Suppressor macrophage (primary cell): ENCODE results near the gene VSTM5.

Experiments used
- DNase-seq, 4 experiments: peaks; one replicate each; pipeline ENCODE4 v3.0.0-alpha.2; 2020 to 2022

The VSTM5 gene

GRCh38 chr11:93842034-93842433, 8.4 kb downstream of the VSTM5 start:
- DNase-seq = no peak

GRCh38 chr11:93841446-93841845, 9.0 kb downstream of the VSTM5 start:
- DNase-seq = no peak

GRCh38 chr11:93840981-93841380, 9.4 kb downstream of the VSTM5 start:
- no peak for DNase-seq

GRCh38 chr11:93840180-93840579, 10.2 kb downstream of the VSTM5 start:
- DNase-seq = no peak

GRCh38 chr11:93838967-93839366, 11.5 kb downstream of the VSTM5 start:
- no peak for DNase-seq

GRCh38 chr11:93832780-93833179, 17.6 kb downstream of the VSTM5 start:
- no peak for DNase-seq

GRCh38 chr11:93831343-93832127, 18.9 kb downstream of the VSTM5 start:
- DNase-seq = no peak

GRCh38 chr11:93829598-93829997, 20.8 kb downstream of the VSTM5 start:
- DNase-seq = no peak

- no peak for DNase-seq
Measured at GRCh38 chr11:93827363-93827762, 23.1 kb downstream of the VSTM5 start.

- no peak for DNase-seq
Measured at GRCh38 chr11:93823210-93823609, 27.2 kb downstream of the VSTM5 start.

- DNase-seq = no peak
Measured at GRCh38 chr11:93822359-93822758, 28.1 kb downstream of the VSTM5 start.

- DNase-seq = no peak
Measured at GRCh38 chr11:93821617-93822016, 28.8 kb downstream of the VSTM5 start.

- no peak for DNase-seq
Measured at GRCh38 chr11:93820847-93821246, 29.6 kb downstream of the VSTM5 start.

GRCh38 chr11:93819966-93820695, 30.3 kb downstream of the VSTM5 start:
- DNase-seq = no peak

- DNase-seq = no peak
Measured at GRCh38 chr11:93817426-93818348, 32.7 kb downstream of the VSTM5 start.

- DNase-seq = no peak
Measured at GRCh38 chr11:93814966-93815633, 35.3 kb downstream of the VSTM5 start.

GRCh38 chr11:93813974-93814373, 36.4 kb downstream of the VSTM5 start:
- no peak for DNase-seq

GRCh38 chr11:93807980-93808379, 42.4 kb downstream of the VSTM5 start:
- DNase-seq = no peak

GRCh38 chr11:93804879-93805278, 45.5 kb downstream of the VSTM5 start:
- no peak for DNase-seq

- DNase-seq = no peak
Measured at GRCh38 chr11:93801366-93801765, 49.1 kb downstream of the VSTM5 start.

GRCh38 chr11:93796441-93797231, 53.8 kb downstream of the VSTM5 start:
- DNase-seq = no peak

GRCh38 chr11:93791493-93791892, 58.9 kb downstream of the VSTM5 start:
- no peak for DNase-seq
